Measurements from ENCODE around the gene GTPBP4. TPM values are rescaled to one million over a fixed set of nuclear protein-coding genes. Genes with fewer than 3 reads are reported as not detected.

GTPBP4 gene
- total and polyA plus RNA-seq, 2 of the 13 experiments (the other 11 are each of a cell fraction or from before 2014, with no cell fraction given), result 24.1 to 85.5 TPM

DNA sequence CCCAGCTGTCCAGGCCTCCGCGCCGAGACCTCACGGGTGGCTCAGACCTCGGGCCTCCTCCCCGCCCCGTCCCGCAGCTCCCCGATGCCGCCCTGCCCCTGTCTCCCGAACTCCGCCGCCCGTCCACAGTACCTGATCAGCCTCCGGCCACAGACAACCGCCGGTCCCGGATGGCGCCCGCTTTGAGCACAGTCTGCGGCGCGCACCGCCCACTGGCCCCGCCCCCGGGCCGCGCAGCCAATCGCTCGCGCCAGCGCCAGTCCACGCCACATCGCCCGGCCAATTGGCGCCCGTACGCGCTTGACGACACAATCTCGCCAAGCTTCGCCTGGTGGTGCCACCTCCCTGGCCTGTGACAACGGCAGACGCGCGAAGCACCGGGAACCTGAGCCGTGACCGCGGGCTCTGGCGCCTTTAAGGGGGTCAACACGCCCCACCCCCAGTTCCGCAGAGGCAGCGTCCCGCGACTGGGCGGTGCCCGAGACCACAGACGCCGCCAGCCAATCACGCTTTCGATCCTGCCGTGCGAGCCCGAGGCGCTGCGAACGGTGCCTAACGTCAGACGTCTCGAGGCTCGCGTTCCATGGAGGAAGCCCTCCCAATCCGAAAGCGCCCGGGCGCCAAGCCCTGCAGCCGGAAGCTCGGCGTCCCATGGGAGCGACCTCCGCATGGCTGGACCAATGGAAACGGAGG lies 60.6 kb downstream of the GTPBP4 start, which contains the start of gene IDI1 (continued):
- TF ChIP-seq, protein P1, sequence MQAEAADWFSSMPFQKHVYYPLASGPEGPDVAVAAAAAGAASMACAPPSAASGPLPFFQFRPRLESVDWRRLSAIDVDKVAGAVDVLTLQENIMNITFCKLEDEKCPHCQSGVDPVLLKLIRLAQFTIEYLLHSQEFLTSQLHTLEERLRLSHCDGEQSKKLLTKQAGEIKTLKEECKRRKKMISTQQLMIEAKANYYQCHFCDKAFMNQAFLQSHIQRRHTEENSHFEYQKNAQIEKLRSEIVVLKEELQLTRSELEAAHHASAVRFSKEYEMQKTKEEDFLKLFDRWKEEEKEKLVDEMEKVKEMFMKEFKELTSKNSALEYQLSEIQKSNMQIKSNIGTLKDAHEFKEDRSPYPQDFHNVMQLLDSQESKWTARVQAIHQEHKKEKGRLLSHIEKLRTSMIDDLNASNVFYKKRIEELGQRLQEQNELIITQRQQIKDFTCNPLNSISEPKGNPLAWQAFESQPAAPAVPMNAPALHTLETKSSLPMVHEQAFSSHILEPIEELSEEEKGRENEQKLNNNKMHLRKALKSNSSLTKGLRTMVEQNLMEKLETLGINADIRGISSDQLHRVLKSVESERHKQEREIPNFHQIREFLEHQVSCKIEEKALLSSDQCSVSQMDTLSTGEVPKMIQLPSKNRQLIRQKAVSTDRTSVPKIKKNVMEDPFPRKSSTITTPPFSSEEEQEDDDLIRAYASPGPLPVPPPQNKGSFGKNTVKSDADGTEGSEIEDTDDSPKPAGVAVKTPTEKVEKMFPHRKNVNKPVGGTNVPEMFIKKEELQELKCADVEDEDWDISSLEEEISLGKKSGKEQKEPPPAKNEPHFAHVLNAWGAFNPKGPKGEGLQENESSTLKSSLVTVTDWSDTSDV (CRISPR knock-in tag; IDR thresholded peaks at IDR 0.05), result 0 out of 2 replicates have a peak, but pooled peaks have one; percentile 15
- TF ChIP-seq ZNF598 (CRISPR knock-in tag; IDR thresholded peaks at IDR 0.05; ENCODE audit: borderline replicate concordance) (no peak; the same call in 1 of the 2 replicates), ZBTB42 (CRISPR knock-in tag; IDR thresholded peaks at IDR 0.05) (peak; percentile 64; the same call in 1 of the 2 replicates), ZNF773 (CRISPR knock-in tag; IDR thresholded peaks at IDR 0.05; ENCODE audit: borderline replicate concordance) (0 out of 2 replicates have a peak, but pooled peaks have one; percentile 11), KDM5A (IDR thresholded peaks at IDR 0.05; ENCODE audit: borderline replicate concordance, low read length) (no peak), ZNF292 (CRISPR knock-in tag; IDR thresholded peaks at IDR 0.05; ENCODE audit: borderline replicate concordance, low read depth) (no peak), HOXA5 (CRISPR knock-in tag; IDR thresholded peaks at IDR 0.05) (peak; percentile 79), ZNF615 (CRISPR knock-in tag; IDR thresholded peaks at IDR 0.05; ENCODE audit: borderline replicate concordance) (no peak), MED1 (CRISPR knock-in tag; IDR thresholded peaks at IDR 0.05) (peak; percentile 86), NFATC3 (CRISPR knock-in tag; IDR thresholded peaks at IDR 0.05) (no peak), TEAD3 (CRISPR knock-in tag; optimal IDR thresholded peaks at IDR 0.05; ENCODE audit: borderline replicate concordance) (peak; percentile 65), ZNF20 (CRISPR knock-in tag; IDR thresholded peaks at IDR 0.05) (peak; percentile 79; the same call in 1 of the 2 replicates), ZNF550 (CRISPR knock-in tag; IDR thresholded peaks at IDR 0.05; ENCODE audit: borderline replicate concordance) (no peak; the same call in 1 of the 2 replicates), TBX3 (IDR thresholded peaks at IDR 0.05; ENCODE audit: borderline replicate concordance) (peak; percentile 52; the same call in 1 of the 2 replicates), GZF1 (CRISPR knock-in tag; IDR thresholded peaks at IDR 0.05) (no peak), ZNF180 (CRISPR knock-in tag; IDR thresholded peaks at IDR 0.05; ENCODE audit: borderline replicate concordance, low read depth) (0 out of 2 replicates have a peak, but pooled peaks have one; percentile 32), ZNF607 (CRISPR knock-in tag; IDR thresholded peaks at IDR 0.05; ENCODE audit: borderline replicate concordance) (peak; percentile 85), FOXC1 (CRISPR knock-in tag; IDR thresholded peaks at IDR 0.05; ENCODE audit: borderline replicate concordance) (peak; percentile 55; the same call in 1 of the 2 replicates), SATB2 (CRISPR knock-in tag; IDR thresholded peaks at IDR 0.05) (peak; percentile 55; the same call in 1 of the 2 replicates)
- TF ChIP-seq, protein P2, sequence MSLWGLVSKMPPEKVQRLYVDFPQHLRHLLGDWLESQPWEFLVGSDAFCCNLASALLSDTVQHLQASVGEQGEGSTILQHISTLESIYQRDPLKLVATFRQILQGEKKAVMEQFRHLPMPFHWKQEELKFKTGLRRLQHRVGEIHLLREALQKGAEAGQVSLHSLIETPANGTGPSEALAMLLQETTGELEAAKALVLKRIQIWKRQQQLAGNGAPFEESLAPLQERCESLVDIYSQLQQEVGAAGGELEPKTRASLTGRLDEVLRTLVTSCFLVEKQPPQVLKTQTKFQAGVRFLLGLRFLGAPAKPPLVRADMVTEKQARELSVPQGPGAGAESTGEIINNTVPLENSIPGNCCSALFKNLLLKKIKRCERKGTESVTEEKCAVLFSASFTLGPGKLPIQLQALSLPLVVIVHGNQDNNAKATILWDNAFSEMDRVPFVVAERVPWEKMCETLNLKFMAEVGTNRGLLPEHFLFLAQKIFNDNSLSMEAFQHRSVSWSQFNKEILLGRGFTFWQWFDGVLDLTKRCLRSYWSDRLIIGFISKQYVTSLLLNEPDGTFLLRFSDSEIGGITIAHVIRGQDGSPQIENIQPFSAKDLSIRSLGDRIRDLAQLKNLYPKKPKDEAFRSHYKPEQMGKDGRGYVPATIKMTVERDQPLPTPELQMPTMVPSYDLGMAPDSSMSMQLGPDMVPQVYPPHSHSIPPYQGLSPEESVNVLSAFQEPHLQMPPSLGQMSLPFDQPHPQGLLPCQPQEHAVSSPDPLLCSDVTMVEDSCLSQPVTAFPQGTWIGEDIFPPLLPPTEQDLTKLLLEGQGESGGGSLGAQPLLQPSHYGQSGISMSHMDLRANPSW (CRISPR knock-in tag; IDR thresholded peaks at IDR 0.05; ENCODE audit: borderline replicate concordance), result peak; percentile 33; the same call in 1 of the 2 replicates
- TF ChIP-seq, protein P3, sequence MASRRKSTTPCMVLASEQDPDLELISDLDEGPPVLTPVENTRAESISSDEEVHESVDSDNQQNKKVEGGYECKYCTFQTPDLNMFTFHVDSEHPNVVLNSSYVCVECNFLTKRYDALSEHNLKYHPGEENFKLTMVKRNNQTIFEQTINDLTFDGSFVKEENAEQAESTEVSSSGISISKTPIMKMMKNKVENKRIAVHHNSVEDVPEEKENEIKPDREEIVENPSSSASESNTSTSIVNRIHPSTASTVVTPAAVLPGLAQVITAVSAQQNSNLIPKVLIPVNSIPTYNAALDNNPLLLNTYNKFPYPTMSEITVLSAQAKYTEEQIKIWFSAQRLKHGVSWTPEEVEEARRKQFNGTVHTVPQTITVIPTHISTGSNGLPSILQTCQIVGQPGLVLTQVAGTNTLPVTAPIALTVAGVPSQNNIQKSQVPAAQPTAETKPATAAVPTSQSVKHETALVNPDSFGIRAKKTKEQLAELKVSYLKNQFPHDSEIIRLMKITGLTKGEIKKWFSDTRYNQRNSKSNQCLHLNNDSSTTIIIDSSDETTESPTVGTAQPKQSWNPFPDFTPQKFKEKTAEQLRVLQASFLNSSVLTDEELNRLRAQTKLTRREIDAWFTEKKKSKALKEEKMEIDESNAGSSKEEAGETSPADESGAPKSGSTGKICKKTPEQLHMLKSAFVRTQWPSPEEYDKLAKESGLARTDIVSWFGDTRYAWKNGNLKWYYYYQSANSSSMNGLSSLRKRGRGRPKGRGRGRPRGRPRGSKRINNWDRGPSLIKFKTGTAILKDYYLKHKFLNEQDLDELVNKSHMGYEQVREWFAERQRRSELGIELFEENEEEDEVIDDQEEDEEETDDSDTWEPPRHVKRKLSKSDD (CRISPR knock-in tag; IDR thresholded peaks at IDR 0.05; ENCODE audit: low read depth), result 0 out of 2 replicates have a peak, but pooled peaks have one; percentile 65

All from HepG2 (cell line).